ENCODE results near the gene PPL. TPM values are rescaled to one million over a fixed set of nuclear protein-coding genes. Genes with fewer than 3 reads are reported as not detected.

The PPL gene
- total and polyA plus RNA-seq, 2 of the 13 experiments (the other 11 are each of a cell fraction or from before 2014, with no cell fraction given) = 5.7 to 6.6 TPM

DNA sequence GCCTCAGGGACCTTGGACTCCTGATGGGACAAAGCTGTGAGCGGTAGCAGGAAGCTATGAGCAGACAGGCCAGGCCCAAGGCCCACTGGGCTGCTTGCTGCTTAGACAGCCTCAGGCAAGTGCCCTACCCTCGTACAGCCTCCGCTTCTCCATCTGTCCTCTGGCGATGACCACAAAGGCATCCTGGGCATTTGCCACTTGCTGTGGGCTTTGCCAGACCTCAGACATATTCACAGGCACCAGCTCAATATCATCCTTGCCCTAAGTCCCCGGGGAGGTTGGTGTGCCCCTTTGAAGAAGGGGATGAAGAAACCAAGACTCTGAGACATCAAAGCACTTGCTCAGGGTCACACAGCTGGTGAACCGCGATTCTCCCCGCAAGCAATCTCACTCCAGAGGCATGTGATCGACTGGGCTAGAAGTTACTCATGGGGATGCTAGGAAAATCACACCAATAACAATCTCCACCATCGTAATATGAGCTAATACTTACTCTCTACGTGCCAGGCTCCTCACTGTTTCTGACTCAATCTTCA is 21.7 kb downstream of the PPL start:
- Histone ChIP-seq H3K27ac (ENCODE audit: extremely low read length, insufficient read depth, low read length) (peak overlapping the region; percentile 2), H3K9me3 (ENCODE audit: low read length) (no peaks in the 10 kb centered on the region), H3K9ac (ENCODE audit: insufficient read depth, low read depth, low read length) (peak overlapping the region; percentile 21), H3K4me1 (ENCODE audit: insufficient read depth, low read length) (peaks cover 45% of the 10 kb centered on the region), H3K27me3 (ENCODE audit: control insufficient read depth in 1 of 2, insufficient read depth in 2 of 2, low read length in 2 of 2) (no peaks in the 10 kb centered on the region), H2AFZ (ENCODE audit: low read length) (no peak overlapping the region), H3K4me3 (replicated peaks in 1 of 3; ENCODE audit: insufficient read depth in 1 of 3, low read depth in 2 of 3, low read length in 3 of 3) (no peak overlapping the region), H3K36me3 (replicated peaks in 1 of 2; ENCODE audit: control insufficient read depth in 1 of 2, insufficient read depth in 2 of 2, low read length in 2 of 2) (no peaks in the 10 kb centered on the region), H3K4me2 (ENCODE audit: low read depth, low read length) (no peak overlapping the region), H4K20me1 (ENCODE audit: insufficient read depth, low read length) (no peaks in the 10 kb centered on the region), H3K79me2 (ENCODE audit: insufficient read depth, low read length) (no peaks in the 10 kb centered on the region)
- 56% methylated on average over 10 of the region's 11 CpGs for WGBS (ENCODE audit: low lambda C conversion rate)
- no TSS peak for BruUV-seq (replicated peaks)
- FAIRE-seq (no peak), DNase-seq (ENCODE audit: low spot score) (peak; percentile 31), ATAC-seq (peak; percentile 73)
- ChIA-PET CTCF (ENCODE audit: low intra/inter-chr PET ratio, low total read pairs) (no interaction called here), POLR2A (interaction anchor here (1.1 to 1.2 kb wide), 3 partner anchors 9 to 43 kb away, joined by 3 to 4 read pairs (median 3); partner anchors contain the start of gene SEC14L5)
- in situ Hi-C loops (cut with HindIII; ENCODE audit: extremely low pct_ligation_motif_present, low pct_unique_long_range_greater_than_20kb) = no loop called here
- intact Hi-C loops (cut with micrococcal nuclease; ENCODE audit: unreplicated experiment) = no loop called here
- TF ChIP-seq, protein P1, sequence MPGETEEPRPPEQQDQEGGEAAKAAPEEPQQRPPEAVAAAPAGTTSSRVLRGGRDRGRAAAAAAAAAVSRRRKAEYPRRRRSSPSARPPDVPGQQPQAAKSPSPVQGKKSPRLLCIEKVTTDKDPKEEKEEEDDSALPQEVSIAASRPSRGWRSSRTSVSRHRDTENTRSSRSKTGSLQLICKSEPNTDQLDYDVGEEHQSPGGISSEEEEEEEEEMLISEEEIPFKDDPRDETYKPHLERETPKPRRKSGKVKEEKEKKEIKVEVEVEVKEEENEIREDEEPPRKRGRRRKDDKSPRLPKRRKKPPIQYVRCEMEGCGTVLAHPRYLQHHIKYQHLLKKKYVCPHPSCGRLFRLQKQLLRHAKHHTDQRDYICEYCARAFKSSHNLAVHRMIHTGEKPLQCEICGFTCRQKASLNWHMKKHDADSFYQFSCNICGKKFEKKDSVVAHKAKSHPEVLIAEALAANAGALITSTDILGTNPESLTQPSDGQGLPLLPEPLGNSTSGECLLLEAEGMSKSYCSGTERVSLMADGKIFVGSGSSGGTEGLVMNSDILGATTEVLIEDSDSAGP (CRISPR knock-in tag; IDR thresholded peaks at IDR 0.05; ENCODE audit: borderline replicate concordance) = 0 out of 2 replicates have a peak, but pooled peaks have one; percentile 34
- TF ChIP-seq TBX3 (IDR thresholded peaks at IDR 0.05; ENCODE audit: borderline replicate concordance) (no peak), ZFX (CRISPR knock-in tag; IDR thresholded peaks at IDR 0.05; ENCODE audit: low read depth) (peak; percentile 66), ZNF451 (CRISPR knock-in tag; IDR thresholded peaks at IDR 0.05) (peak; percentile 27; the same call in 1 of the 2 replicates), HES4 (CRISPR knock-in tag; IDR thresholded peaks at IDR 0.05; ENCODE audit: borderline replicate concordance) (0 out of 2 replicates have a peak, but pooled peaks have one; percentile 35)
- TF ChIP-seq, protein P2, sequence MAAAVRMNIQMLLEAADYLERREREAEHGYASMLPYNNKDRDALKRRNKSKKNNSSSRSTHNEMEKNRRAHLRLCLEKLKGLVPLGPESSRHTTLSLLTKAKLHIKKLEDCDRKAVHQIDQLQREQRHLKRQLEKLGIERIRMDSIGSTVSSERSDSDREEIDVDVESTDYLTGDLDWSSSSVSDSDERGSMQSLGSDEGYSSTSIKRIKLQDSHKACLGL (CRISPR knock-in tag; IDR thresholded peaks at IDR 0.05) = 0 out of 2 replicates have a peak, but pooled peaks have one; percentile 38
- TF ChIP-seq, protein P3, sequence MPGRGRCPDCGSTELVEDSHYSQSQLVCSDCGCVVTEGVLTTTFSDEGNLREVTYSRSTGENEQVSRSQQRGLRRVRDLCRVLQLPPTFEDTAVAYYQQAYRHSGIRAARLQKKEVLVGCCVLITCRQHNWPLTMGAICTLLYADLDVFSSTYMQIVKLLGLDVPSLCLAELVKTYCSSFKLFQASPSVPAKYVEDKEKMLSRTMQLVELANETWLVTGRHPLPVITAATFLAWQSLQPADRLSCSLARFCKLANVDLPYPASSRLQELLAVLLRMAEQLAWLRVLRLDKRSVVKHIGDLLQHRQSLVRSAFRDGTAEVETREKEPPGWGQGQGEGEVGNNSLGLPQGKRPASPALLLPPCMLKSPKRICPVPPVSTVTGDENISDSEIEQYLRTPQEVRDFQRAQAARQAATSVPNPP (CRISPR knock-in tag; IDR thresholded peaks at IDR 0.05) = no peak
- TF ChIP-seq, protein P4, sequence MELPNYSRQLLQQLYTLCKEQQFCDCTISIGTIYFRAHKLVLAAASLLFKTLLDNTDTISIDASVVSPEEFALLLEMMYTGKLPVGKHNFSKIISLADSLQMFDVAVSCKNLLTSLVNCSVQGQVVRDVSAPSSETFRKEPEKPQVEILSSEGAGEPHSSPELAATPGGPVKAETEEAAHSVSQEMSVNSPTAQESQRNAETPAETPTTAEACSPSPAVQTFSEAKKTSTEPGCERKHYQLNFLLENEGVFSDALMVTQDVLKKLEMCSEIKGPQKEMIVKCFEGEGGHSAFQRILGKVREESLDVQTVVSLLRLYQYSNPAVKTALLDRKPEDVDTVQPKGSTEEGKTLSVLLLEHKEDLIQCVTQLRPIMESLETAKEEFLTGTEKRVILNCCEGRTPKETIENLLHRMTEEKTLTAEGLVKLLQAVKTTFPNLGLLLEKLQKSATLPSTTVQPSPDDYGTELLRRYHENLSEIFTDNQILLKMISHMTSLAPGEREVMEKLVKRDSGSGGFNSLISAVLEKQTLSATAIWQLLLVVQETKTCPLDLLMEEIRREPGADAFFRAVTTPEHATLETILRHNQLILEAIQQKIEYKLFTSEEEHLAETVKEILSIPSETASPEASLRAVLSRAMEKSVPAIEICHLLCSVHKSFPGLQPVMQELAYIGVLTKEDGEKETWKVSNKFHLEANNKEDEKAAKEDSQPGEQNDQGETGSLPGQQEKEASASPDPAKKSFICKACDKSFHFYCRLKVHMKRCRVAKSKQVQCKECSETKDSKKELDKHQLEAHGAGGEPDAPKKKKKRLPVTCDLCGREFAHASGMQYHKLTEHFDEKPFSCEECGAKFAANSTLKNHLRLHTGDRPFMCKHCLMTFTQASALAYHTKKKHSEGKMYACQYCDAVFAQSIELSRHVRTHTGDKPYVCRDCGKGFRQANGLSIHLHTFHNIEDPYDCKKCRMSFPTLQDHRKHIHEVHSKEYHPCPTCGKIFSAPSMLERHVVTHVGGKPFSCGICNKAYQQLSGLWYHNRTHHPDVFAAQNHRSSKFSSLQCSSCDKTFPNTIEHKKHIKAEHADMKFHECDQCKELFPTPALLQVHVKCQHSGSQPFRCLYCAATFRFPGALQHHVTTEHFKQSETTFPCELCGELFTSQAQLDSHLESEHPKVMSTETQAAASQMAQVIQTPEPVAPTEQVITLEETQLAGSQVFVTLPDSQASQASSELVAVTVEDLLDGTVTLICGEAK (IDR thresholded peaks at IDR 0.05) = no peak
- TF ChIP-seq, protein P4 (CRISPR knock-in tag; IDR thresholded peaks at IDR 0.05) = no peak

Measured in HepG2 (cell line).